Measurements from ENCODE around the gene MDFIC2. TPM values are rescaled to one million over a fixed set of nuclear protein-coding genes. Genes with fewer than 3 reads are reported as not detected.

Gene MDFIC2
- total and polyA plus RNA-seq, 4 donors: not detected

- TF ChIP-seq HNF4A (conservative IDR thresholded peaks at IDR 0.05) (no peak), RXRA (IDR thresholded peaks at IDR 0.05) (no peak), RAD21 (IDR thresholded peaks at IDR 0.05) (no peak), HNF4G (IDR thresholded peaks at IDR 0.05) (no peak), MAX (IDR thresholded peaks at IDR 0.05) (no peak), NR2F2 (IDR thresholded peaks at IDR 0.05) (no peak), SP1 (IDR thresholded peaks at IDR 0.05) (no peak)
Measured at GRCh38 chr3:70185661-70186060, 126.8 kb downstream of the MDFIC2 start (continued).

DNA sequence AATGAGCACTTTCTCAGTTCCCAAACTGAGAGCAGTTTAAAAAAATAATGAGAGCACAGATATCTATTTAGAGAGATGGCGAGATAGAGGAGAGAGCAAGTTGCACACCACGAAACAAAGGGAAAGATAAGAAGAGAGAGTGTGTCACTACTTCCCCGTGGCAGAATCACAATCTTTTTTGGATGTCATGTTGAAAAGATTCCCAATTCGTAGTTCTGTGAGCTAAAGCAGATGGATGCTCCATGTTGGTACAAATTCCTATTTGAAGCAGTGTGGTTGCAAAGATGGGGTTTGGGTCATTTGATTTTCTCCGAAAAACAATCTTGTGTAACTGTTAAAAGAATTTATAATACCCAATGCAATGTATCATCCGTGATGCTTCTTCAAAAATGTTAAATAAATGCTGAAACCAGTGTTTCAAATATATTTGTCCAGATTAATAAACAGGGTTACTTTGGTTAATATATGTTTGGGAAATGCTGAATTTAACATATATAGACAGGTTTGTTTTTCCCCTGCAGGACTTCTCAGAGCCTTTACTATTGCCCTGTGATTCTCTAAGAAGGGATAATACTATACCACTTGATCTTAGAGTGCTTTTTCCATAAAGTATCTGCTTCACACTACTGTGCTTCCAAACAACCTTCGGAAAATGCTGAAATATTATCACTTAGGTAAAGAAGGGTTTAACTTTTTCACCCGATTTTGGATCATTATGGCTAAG lies 128.5 kb downstream of the MDFIC2 start:
- peaks cover 0 to 3% (median 1%) of the 10 kb centered on the region in 4 donors for H3K27me3 ChIP-seq (ENCODE audit: control insufficient read depth in 4 of 4, insufficient read depth in 4 of 4, low read length in 3 of 4)
- 68% methylated on average over 8 of the region's 8 CpGs for WGBS
- no peak overlapping the region for H3K27ac ChIP-seq (ENCODE audit: low read depth in 1 of 2, low read length in 2 of 2)
- no peak overlapping the region for H3K9ac ChIP-seq (ENCODE audit: low read depth in 1 of 2, low read length in 2 of 2)
- DNase-seq (ENCODE audit: low spot score): no peak
- H3K9me3 ChIP-seq (ENCODE audit: control insufficient read depth in 4 of 4, low read length in 3 of 4): no peaks in the 10 kb centered on the region
- H3K36me3 ChIP-seq (ENCODE audit: control insufficient read depth in 4 of 4, insufficient read depth in 3 of 4, low read depth in 1 of 4, low read length in 3 of 4): no peaks in the 10 kb centered on the region
- no peak for TF ChIP-seq MAX (IDR thresholded peaks at IDR 0.05)
- TF ChIP-seq, protein P1, sequence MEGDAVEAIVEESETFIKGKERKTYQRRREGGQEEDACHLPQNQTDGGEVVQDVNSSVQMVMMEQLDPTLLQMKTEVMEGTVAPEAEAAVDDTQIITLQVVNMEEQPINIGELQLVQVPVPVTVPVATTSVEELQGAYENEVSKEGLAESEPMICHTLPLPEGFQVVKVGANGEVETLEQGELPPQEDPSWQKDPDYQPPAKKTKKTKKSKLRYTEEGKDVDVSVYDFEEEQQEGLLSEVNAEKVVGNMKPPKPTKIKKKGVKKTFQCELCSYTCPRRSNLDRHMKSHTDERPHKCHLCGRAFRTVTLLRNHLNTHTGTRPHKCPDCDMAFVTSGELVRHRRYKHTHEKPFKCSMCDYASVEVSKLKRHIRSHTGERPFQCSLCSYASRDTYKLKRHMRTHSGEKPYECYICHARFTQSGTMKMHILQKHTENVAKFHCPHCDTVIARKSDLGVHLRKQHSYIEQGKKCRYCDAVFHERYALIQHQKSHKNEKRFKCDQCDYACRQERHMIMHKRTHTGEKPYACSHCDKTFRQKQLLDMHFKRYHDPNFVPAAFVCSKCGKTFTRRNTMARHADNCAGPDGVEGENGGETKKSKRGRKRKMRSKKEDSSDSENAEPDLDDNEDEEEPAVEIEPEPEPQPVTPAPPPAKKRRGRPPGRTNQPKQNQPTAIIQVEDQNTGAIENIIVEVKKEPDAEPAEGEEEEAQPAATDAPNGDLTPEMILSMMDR (IDR thresholded peaks at IDR 0.05; ENCODE audit: low read depth, low read length, missing input control): no peak
- TF ChIP-seq TAF1 (conservative IDR thresholded peaks at IDR 0.05): no peak
- no peak for TF ChIP-seq EGR1 (IDR thresholded peaks at IDR 0.05; ENCODE audit: low read depth in 2 of 2)
- no peak for TF ChIP-seq HNF4G (IDR thresholded peaks at IDR 0.05)
- no peak for TF ChIP-seq FOXA2 (IDR thresholded peaks at IDR 0.05)
- TF ChIP-seq REST (IDR thresholded peaks at IDR 0.05): no peak
- TF ChIP-seq RXRA (IDR thresholded peaks at IDR 0.05): no peak
- no peak for TF ChIP-seq RAD21 (IDR thresholded peaks at IDR 0.05)
- TF ChIP-seq HNF4A (conservative IDR thresholded peaks at IDR 0.05): no peak
- no peak for TF ChIP-seq YY1 (IDR thresholded peaks at IDR 0.05)
- TF ChIP-seq NR2F2 (IDR thresholded peaks at IDR 0.05): no peak
- no peak for TF ChIP-seq JUND (IDR thresholded peaks at IDR 0.05)
- TF ChIP-seq SP1 (IDR thresholded peaks at IDR 0.05): no peak
- no peak for TF ChIP-seq GABPA (IDR thresholded peaks at IDR 0.05 in 1 of 2, conservative IDR thresholded peaks at IDR 0.05 in 1 of 2)
- no peak for TF ChIP-seq ZBTB33 (IDR thresholded peaks at IDR 0.05)
- TF ChIP-seq FOXA1 (IDR thresholded peaks at IDR 0.05): no peak
- TF ChIP-seq ATF3 (IDR thresholded peaks at IDR 0.05): no peak
- H3K4me1 ChIP-seq (ENCODE audit: control insufficient read depth in 4 of 4, insufficient read depth in 4 of 4, low read length in 3 of 4): peaks cover 0 to 2% (median 0%) of the 10 kb centered on the region in 4 donors
- H3K4me3 ChIP-seq (ENCODE audit: low read depth in 1 of 3, low read length in 3 of 3): no peak overlapping the region
